Fibroblast of lung (primary cell): ENCODE measurements around the gene RPS6KA4.

Source experiments
- CTCF ChIP-seq, 2 donors: IDR thresholded peaks in 1 of 2; conservative IDR thresholded peaks in 1 of 2; 1 replicate in 1 of 2; 2 replicates in 1 of 2; pipeline ENCODE4 v1.5.1; 2011 to 2012; ENCODE audit warnings: low read length in 2 of 2, control low read depth in 1 of 2, inconsistent platforms in 1 of 2, low read depth in 1 of 2, mild to moderate bottlenecking in 1 of 2
- EZH2 ChIP-seq: IDR thresholded peaks from 2 replicates; pipeline ENCODE4 v1.5.1; 2012; ENCODE audit warnings: low read length, control low read depth, mild to moderate bottlenecking; ENCODE audit errors: missing control alignments

- no peak for TF ChIP-seq CTCF (conservative IDR thresholded peaks at IDR 0.05 in 1 of 2, IDR thresholded peaks at IDR 0.05 in 1 of 2; ENCODE audit: low read depth in 1 of 2, low read length in 2 of 2)
- no peak for TF ChIP-seq EZH2
Measured at GRCh38 chr11:64320556-64320955, 38.4 kb upstream of the RPS6KA4 start.
